Neural progenitor cell (in vitro differentiated cells): ENCODE measurements around the gene NEK1. TPM values are rescaled to one million over a fixed set of nuclear protein-coding genes. Genes with fewer than 3 reads are reported as not detected.
"Not testable (repeated sequence)": the region's sequence is repeated elsewhere in the genome, so short reads cannot be mapped to it uniquely, and the experiment has no call there.

Source experiments
- DNase-seq: peaks from one replicate; pipeline ENCODE4 v3.0.0-alpha.2; 2016; ENCODE audit warnings: low spot score
- H2AFZ ChIP-seq: fragments of 200-600 bp; sonication (generic); replicated peaks from 2 replicates; pipeline ENCODE4 v1.6.1; 2016; ENCODE audit warnings: antibody characterized with exemption
- H3F3A ChIP-seq: fragments of 200-600 bp; sonication (generic); 2 replicates; pipeline ENCODE4 v1.6.1; 2016; ENCODE audit warnings: antibody characterized with exemption, low read depth
- H3K27ac ChIP-seq: fragments of 200-600 bp; sonication (generic); 2 replicates; pipeline ENCODE4 v1.5.1; 2016; ENCODE audit warnings: mild to moderate bottlenecking
- H3K27me3 ChIP-seq: fragments of 200-600 bp; sonication (generic); 2 replicates; pipeline ENCODE4 v1.6.1; 2016; ENCODE audit warnings: mild to moderate bottlenecking, moderate library complexity
- H3K36me3 ChIP-seq: fragments of 200-600 bp; sonication (generic); 2 replicates; pipeline ENCODE4 v1.5.1; 2016
- H3K4me1 ChIP-seq: fragments of 200-600 bp; sonication (generic); 2 replicates; pipeline ENCODE4 v1.6.1; 2016; ENCODE audit warnings: mixed run types
- H3K4me2 ChIP-seq: fragments of 200-600 bp; sonication (generic); 2 replicates; pipeline ENCODE4 v1.6.1; 2016
- H3K4me3 ChIP-seq: fragments of 200-600 bp; sonication (generic); 2 replicates; pipeline ENCODE4 v1.5.1; 2016
- H3K79me2 ChIP-seq: fragments of 200-600 bp; sonication (generic); 2 replicates; pipeline ENCODE4 v1.6.1; 2016; ENCODE audit warnings: low read depth
- H3K9ac ChIP-seq: fragments of 200-600 bp; sonication (generic); 2 replicates; pipeline ENCODE4 v1.6.1; 2016
- H3K9me3 ChIP-seq: fragments of 200-600 bp; sonication (generic); 2 replicates; pipeline ENCODE4 v1.5.1; 2016; ENCODE audit warnings: low read depth
- H4K20me1 ChIP-seq: fragments of 200-600 bp; sonication (generic); 2 replicates; pipeline ENCODE4 v1.6.1; 2016; ENCODE audit warnings: low read depth
- H3K27ac Mint-ChIP-seq: 3 replicates; pipeline ENCODE4 v1.8.0; 2021; ENCODE audit warnings: mixed read lengths
- H3K27me3 Mint-ChIP-seq: 2 replicates; pipeline ENCODE4 v1.8.0; 2022; ENCODE audit warnings: low read depth, mild to moderate bottlenecking, inconsistent platforms, moderate library complexity, mixed read lengths; ENCODE audit not compliant: insufficient read depth
- H3K36me3 Mint-ChIP-seq: 3 replicates; pipeline ENCODE4 v1.8.0; 2021; ENCODE audit warnings: mixed read lengths
- H3K4me1 Mint-ChIP-seq: 3 replicates; pipeline ENCODE4 v1.8.0; 2021; ENCODE audit warnings: mixed read lengths
- H3K4me3 Mint-ChIP-seq: 3 replicates; pipeline ENCODE4 v1.8.0; 2021; ENCODE audit warnings: mild to moderate bottlenecking, moderate library complexity, mixed read lengths
- H3K9me3 Mint-ChIP-seq: 3 replicates; pipeline ENCODE4 v1.8.0; 2020; ENCODE audit warnings: mixed read lengths
- CTCF ChIP-seq: fragments of 200-600 bp; sonication (generic); IDR thresholded peaks from 2 replicates; pipeline ENCODE4 v1.5.1; 2017; ENCODE audit warnings: antibody characterized with exemption, mild to moderate bottlenecking
- EZH2 ChIP-seq: fragments of 200-600 bp; sonication (generic); IDR thresholded peaks from 2 replicates; pipeline ENCODE4 v1.6.1; 2017; ENCODE audit warnings: antibody characterized with exemption, mild to moderate bottlenecking, moderate library complexity
- EZH2phosphoT487 ChIP-seq: fragments of 200-600 bp; sonication (generic); IDR thresholded peaks from 2 replicates; pipeline ENCODE4 v1.6.1; 2017; ENCODE audit warnings: antibody characterized with exemption
- total RNA-seq: library from RNA; depleted of rRNA; stranded (reverse); fragments of >200 nt; gene quantifications from 2 replicates; pipeline ENCODE4 v1.2.3, GENCODE V29; 2015; ENCODE audit warnings: low replicate concordance

NEK1 gene
- total RNA-seq, 1 donor from 2014 or later: 12.1 TPM

GRCh38 chr4:169448935-169449334 lies 163.4 kb downstream of the NEK1 start:
- H3K27ac Mint-ChIP-seq, H3K4me3 Mint-ChIP-seq, H3K4me2 ChIP-seq, H3K27me3 Mint-ChIP-seq, H3K79me2 ChIP-seq, H3K9me3 ChIP-seq, H2AFZ ChIP-seq, H3K4me1 ChIP-seq, H3K27me3 ChIP-seq, H3K4me1 Mint-ChIP-seq, DNase-seq, H3K27ac ChIP-seq, H3K9ac ChIP-seq, H4K20me1 ChIP-seq, H3K4me3 ChIP-seq, H3F3A ChIP-seq: not testable (repeated sequence)
- H3K36me3 ChIP-seq: peaks cover 10% of the 10 kb centered on the region
- peaks cover 25% of the 10 kb centered on the region for H3K36me3 Mint-ChIP-seq
- peaks cover 31% of the 10 kb centered on the region for H3K9me3 Mint-ChIP-seq

GRCh38 chr4:169446824-169447223 lies 165.6 kb downstream of the NEK1 start:
- DNase-seq: no peak
- no peaks in the 10 kb centered on the region for H4K20me1 ChIP-seq
- H3K27me3 ChIP-seq: no peaks in the 10 kb centered on the region
- no peak overlapping the region for H3K4me3 ChIP-seq
- no peak overlapping the region for H3K4me3 Mint-ChIP-seq
- H3K9ac ChIP-seq: no peak overlapping the region
- peaks cover 39% of the 10 kb centered on the region for H3K9me3 Mint-ChIP-seq
- H3K36me3 ChIP-seq: peaks cover 11% of the 10 kb centered on the region
- no peak overlapping the region for H3K27ac ChIP-seq
- peaks cover 11% of the 10 kb centered on the region for H3K9me3 ChIP-seq
- no peaks in the 10 kb centered on the region for H3F3A ChIP-seq
- no peaks in the 10 kb centered on the region for H3K79me2 ChIP-seq
- no peaks in the 10 kb centered on the region for H3K27me3 Mint-ChIP-seq
- H3K4me2 ChIP-seq: no peak overlapping the region
- H3K36me3 Mint-ChIP-seq: peaks cover 31% of the 10 kb centered on the region
- H3K27ac Mint-ChIP-seq: no peak overlapping the region
- H2AFZ ChIP-seq: no peak overlapping the region
- H3K4me1 Mint-ChIP-seq: no peaks in the 10 kb centered on the region
- TF ChIP-seq EZH2phosphoT487 (no peak), CTCF (no peak), EZH2 (no peak)
- no peaks in the 10 kb centered on the region for H3K4me1 ChIP-seq

- Histone ChIP-seq H3K4me3 (peak overlapping the region; percentile 10), H4K20me1 (no peaks in the 10 kb centered on the region), H3K36me3 (peaks cover 11% of the 10 kb centered on the region), H3F3A (no peaks in the 10 kb centered on the region), H3K4me2 (no peak overlapping the region), H3K27ac (no peak overlapping the region), H3K79me2 (no peaks in the 10 kb centered on the region), H3K9me3 (peaks cover 11% of the 10 kb centered on the region), H3K9ac (no peak overlapping the region), H3K27me3 (no peaks in the 10 kb centered on the region), H3K4me1 (peaks cover 17% of the 10 kb centered on the region), H2AFZ (no peak overlapping the region)
- Mint-ChIP-seq H3K27me3 (no peaks in the 10 kb centered on the region), H3K4me1 (no peaks in the 10 kb centered on the region), H3K9me3 (peaks cover 30% of the 10 kb centered on the region), H3K36me3 (peaks cover 31% of the 10 kb centered on the region), H3K4me3 (no peak overlapping the region), H3K27ac (no peak overlapping the region)
- TF ChIP-seq EZH2: no peak
- no peak for TF ChIP-seq EZH2phosphoT487
- TF ChIP-seq CTCF: no peak
- DNase-seq: no peak
These were observed 168.6 kb downstream of the NEK1 start for GRCh38 chr4:169443748-169444147.

GRCh38 chr4:169440446-169440845 lies 171.9 kb downstream of the NEK1 start:
- no peak for TF ChIP-seq EZH2phosphoT487
- TF ChIP-seq CTCF: no peak
- TF ChIP-seq EZH2: no peak
- no peaks in the 10 kb centered on the region for H4K20me1 ChIP-seq
- Mint-ChIP-seq H3K27me3 (no peaks in the 10 kb centered on the region), H3K27ac (peak overlapping the region; percentile 8), H3K4me3 (no peak overlapping the region), H3K9me3 (peaks cover 17% of the 10 kb centered on the region), H3K36me3 (peaks cover 17% of the 10 kb centered on the region), H3K4me1 (no peaks in the 10 kb centered on the region)
- H3K4me1 ChIP-seq: peaks cover 34% of the 10 kb centered on the region
- no peak overlapping the region for H3K27ac ChIP-seq
- no peak overlapping the region for H3K4me3 ChIP-seq
- H3K4me2 ChIP-seq: no peak overlapping the region
- no peaks in the 10 kb centered on the region for H3K27me3 ChIP-seq
- peaks cover 6% of the 10 kb centered on the region for H3K36me3 ChIP-seq
- no peak for DNase-seq
- no peaks in the 10 kb centered on the region for H3K79me2 ChIP-seq
- no peak overlapping the region for H2AFZ ChIP-seq
- no peaks in the 10 kb centered on the region for H3F3A ChIP-seq
- H3K9ac ChIP-seq: no peak overlapping the region
- H3K9me3 ChIP-seq: peaks cover 11% of the 10 kb centered on the region
